H1 (cell line): ENCODE measurements around the gene CITED1. TPM values are rescaled to one million over a fixed set of nuclear protein-coding genes. Genes with fewer than 3 reads are reported as not detected.

Experiments
- CTCF ChIA-PET: fragments of 300-600 bp; sonication (Branson Sonifier 250); formaldehyde crosslinking; loops from one replicate; lab custom pipeline; 2021; ENCODE audit not compliant: partially characterized antibody; lab: Charles Lee
- POLR2A ChIA-PET: fragments of 300-600 bp; sonication (Branson Sonifier 250); formaldehyde crosslinking; loops from one replicate; lab custom pipeline; 2021; ENCODE audit warnings: inconsistent platforms; ENCODE audit not compliant: partially characterized antibody; lab: Charles Lee
- DNase-seq, 2 experiments: peaks; one replicate each; pipeline versions ENCODE4 v3.0.0 to v3.0.0-alpha.2; 2010 to 2022; ENCODE audit warnings: low spot score in 2 of 2, low read depth in 1 of 2, mixed read lengths in 1 of 2
- FAIRE-seq: peaks from 2 replicates; lab custom pipeline; 2011; peaks lifted over from hg19 to GRCh38; lab: Jason Lieb, UNC
- H2AFZ ChIP-seq: 2 replicates; pipeline ENCODE4 v1.8.1; 2012; ENCODE audit warnings: low read length, inconsistent platforms
- H2AK5ac ChIP-seq: 2 replicates; pipeline ENCODE4 v1.6.1; 2013; ENCODE audit warnings: low read depth, low read length
- H2BK120ac ChIP-seq: replicated peaks from 2 replicates; pipeline ENCODE3; 2013; ENCODE audit warnings: low read depth, low read length, inconsistent platforms
- H2BK12ac ChIP-seq: 2 replicates; pipeline ENCODE4 v1.6.1; 2013; ENCODE audit warnings: low read depth, low read length
- H2BK15ac ChIP-seq: 2 replicates; pipeline ENCODE4 v1.6.1; 2013; ENCODE audit warnings: low read length
- H2BK20ac ChIP-seq: 2 replicates; pipeline ENCODE4 v1.6.1; 2013; ENCODE audit warnings: low read length
- H2BK5ac ChIP-seq: 2 replicates; pipeline ENCODE4 v1.6.1; 2013; ENCODE audit warnings: low read depth, low read length
- H3K14ac ChIP-seq: 2 replicates; pipeline ENCODE4 v1.6.1; 2013; ENCODE audit warnings: inconsistent platforms; ENCODE audit not compliant: insufficient read length
- H3K18ac ChIP-seq: 2 replicates; pipeline ENCODE4 v1.6.1; 2013; ENCODE audit warnings: low read length; ENCODE audit errors: extremely low read depth
- H3K23ac ChIP-seq: 2 replicates; pipeline ENCODE4 v1.6.1; 2013; ENCODE audit warnings: inconsistent platforms; ENCODE audit not compliant: insufficient read length
- H3K23me2 ChIP-seq: 2 replicates; pipeline ENCODE4 v1.6.1; 2013; ENCODE audit warnings: low read depth, low read length
- H3K27ac ChIP-seq: 2 replicates; pipeline ENCODE4 v1.6.1; 2011; ENCODE audit warnings: low read depth, low read length, inconsistent platforms
- H3K27me3 ChIP-seq, 4 experiments: replicated peaks in 1 of 4; 1 replicate in 1 of 4; 2 replicates in 3 of 4; pipeline versions ENCODE4 v1.6.1 to v1.8.1; 2011 to 2013; ENCODE audit warnings: low read length in 3 of 4, mild to moderate bottlenecking in 3 of 4, inconsistent platforms in 2 of 4, mixed read lengths in 2 of 4, moderate library complexity in 1 of 4; ENCODE audit not compliant: control insufficient read depth in 3 of 4, insufficient read depth in 3 of 4; ENCODE audit errors: extremely low read depth in 1 of 4
- H3K36me3 ChIP-seq, 4 experiments: 2 replicates each; pipeline versions ENCODE4 v1.6.1 to v1.8.1; 2011 to 2013; ENCODE audit warnings: mild to moderate bottlenecking in 4 of 4, low read length in 3 of 4, moderate library complexity in 2 of 4, control low read depth in 1 of 4, inconsistent platforms in 1 of 4; ENCODE audit not compliant: insufficient read depth in 4 of 4, control insufficient read depth in 2 of 4
- H3K4ac ChIP-seq: replicated peaks from 2 replicates; pipeline ENCODE3; 2013; ENCODE audit warnings: low read length, low read depth, mixed read lengths, inconsistent platforms; ENCODE audit not compliant: insufficient read length
- H3K4me1 ChIP-seq, 4 experiments: replicated peaks in 1 of 4; 1 replicate in 1 of 4; 2 replicates in 3 of 4; pipeline versions ENCODE4 v1.6.1 to v1.8.1; 2011 to 2013; ENCODE audit warnings: low read length in 3 of 4, inconsistent platforms in 2 of 4, mixed read lengths in 1 of 4; ENCODE audit not compliant: insufficient read depth in 4 of 4, control insufficient read depth in 3 of 4
- H3K4me2 ChIP-seq, 2 experiments: 2 replicates each; pipeline versions ENCODE4 v1.6.1 to v1.8.1; 2011 to 2013; ENCODE audit warnings: low read depth in 2 of 2, low read length in 2 of 2, control low read depth in 1 of 2, inconsistent platforms in 1 of 2, mild to moderate bottlenecking in 1 of 2; ENCODE audit not compliant: insufficient read depth in 1 of 2
- H3K4me3 ChIP-seq, 4 experiments: fragments of 200-600, 300-600 bp in 1 of 4; sonication (generic), shearing (Covaris generic), sonication (Bioruptor Twin) in 1 of 4; 2 replicates each; pipeline versions ENCODE4 v1.5.1 to v1.8.1; 2011 to 2016; ENCODE audit warnings: low read length in 4 of 4, low read depth in 3 of 4, control low read depth in 2 of 4, inconsistent platforms in 2 of 4, mild to moderate bottlenecking in 2 of 4, mixed read lengths in 1 of 4, moderate library complexity in 1 of 4; ENCODE audit not compliant: insufficient read depth in 2 of 4; ENCODE audit errors: extremely low read depth in 1 of 4
- H3K56ac ChIP-seq: replicated peaks from 2 replicates; pipeline ENCODE3; 2013; ENCODE audit warnings: low read depth, mild to moderate bottlenecking, mixed read lengths, low read length, inconsistent platforms; ENCODE audit not compliant: insufficient read length
- H3K79me1 ChIP-seq: 2 replicates; pipeline ENCODE4 v1.6.1; 2013; ENCODE audit warnings: low read depth, low read length, control low read depth
- H3K79me2 ChIP-seq, 2 experiments: 2 replicates each; pipeline versions ENCODE4 v1.6.1 to v1.8.1; 2012 to 2013; ENCODE audit warnings: low read length in 2 of 2, mild to moderate bottlenecking in 2 of 2, inconsistent platforms in 1 of 2; ENCODE audit not compliant: insufficient read depth in 2 of 2, control insufficient read depth in 1 of 2
- H3K9ac ChIP-seq, 4 experiments: replicated peaks in 1 of 4; 1 replicate in 1 of 4; 2 replicates in 3 of 4; pipeline versions ENCODE4 v1.6.1 to v1.8.1; 2011 to 2013; ENCODE audit warnings: low read depth in 3 of 4, low read length in 3 of 4, control low read depth in 2 of 4, mild to moderate bottlenecking in 2 of 4, moderate library complexity in 2 of 4, inconsistent platforms in 1 of 4; ENCODE audit errors: extremely low read depth in 1 of 4
- H3K9me3 ChIP-seq, 2 experiments: 2 replicates each; pipeline versions ENCODE4 v1.6.1 to v1.8.1; 2012 to 2013; ENCODE audit warnings: mild to moderate bottlenecking in 2 of 2, moderate library complexity in 2 of 2, control low read depth in 1 of 2, inconsistent platforms in 1 of 2, low read depth in 1 of 2, low read length in 1 of 2, mixed read lengths in 1 of 2; ENCODE audit not compliant: insufficient read depth in 2 of 2
- H4K20me1 ChIP-seq, 2 experiments: replicated peaks in 1 of 2; 2 replicates each; pipeline versions ENCODE3 to v1.8.1; 2011 to 2013; ENCODE audit warnings: inconsistent platforms in 2 of 2, low read length in 2 of 2, mild to moderate bottlenecking in 1 of 2; ENCODE audit not compliant: insufficient read depth in 2 of 2, control insufficient read depth in 1 of 2
- H4K5ac ChIP-seq: 2 replicates; pipeline ENCODE4 v1.6.1; 2013; ENCODE audit warnings: low read length, low read depth, mixed read lengths, inconsistent platforms; ENCODE audit not compliant: insufficient read length
- H4K8ac ChIP-seq: 2 replicates; pipeline ENCODE4 v1.8.0; 2013; ENCODE audit warnings: mild to moderate bottlenecking, moderate library complexity, low read length, inconsistent platforms; ENCODE audit not compliant: insufficient read depth; ENCODE audit errors: extremely low read depth
- H4K91ac ChIP-seq: replicated peaks from 2 replicates; pipeline ENCODE3; 2013; ENCODE audit warnings: low read length, mixed read lengths, inconsistent platforms; ENCODE audit not compliant: insufficient read length
- BACH1 ChIP-seq: IDR thresholded peaks from 2 replicates; pipeline ENCODE4 v1.6.1; 2012; ENCODE audit warnings: low read length, improper control_type of control experiment
- CHD1 ChIP-seq: IDR thresholded peaks from 2 replicates; pipeline ENCODE4 v1.6.1; 2012; ENCODE audit warnings: low read depth, low read length, improper control_type of control experiment
- CTCF ChIP-seq, 3 experiments: IDR thresholded peaks; 1 replicate in 2 of 3; 2 replicates in 1 of 3; pipeline versions ENCODE4 v1.5.1 to v1.6.1; 2011; ENCODE audit warnings: low read length in 3 of 3, mild to moderate bottlenecking in 3 of 3, inconsistent platforms in 2 of 3, low read depth in 1 of 3, moderate library complexity in 1 of 3; ENCODE audit not compliant: insufficient read depth in 1 of 3; ENCODE audit errors: control extremely low read depth in 1 of 3
- EP300 ChIP-seq, 2 experiments: IDR thresholded peaks; 1 replicate in 1 of 2; 2 replicates in 1 of 2; pipeline ENCODE4 v1.6.1; 2011 to 2012; ENCODE audit warnings: low read depth in 2 of 2, low read length in 2 of 2, mild to moderate bottlenecking in 2 of 2, borderline replicate concordance in 1 of 2, inconsistent platforms in 1 of 2, moderate library complexity in 1 of 2
- HDAC2 ChIP-seq, 2 experiments: fragments of 300-600 bp in 1 of 2; sonication (generic) in 1 of 2; IDR thresholded peaks; 2 replicates each; pipeline ENCODE4 v1.6.1; 2011 to 2012; ENCODE audit warnings: low read depth in 2 of 2, low read length in 2 of 2, mild to moderate bottlenecking in 2 of 2, moderate library complexity in 2 of 2, borderline replicate concordance in 1 of 2, inconsistent platforms in 1 of 2
- JUN ChIP-seq: IDR thresholded peaks from 2 replicates; pipeline ENCODE4 v1.6.1; 2011; ENCODE audit warnings: low read depth, mild to moderate bottlenecking, improper control_type of control experiment, low read length
- KDM4A ChIP-seq: IDR thresholded peaks from one replicate; pipeline ENCODE4 v1.7.1; 2012; ENCODE audit warnings: low read depth, mild to moderate bottlenecking, moderate library complexity, low read length, inconsistent platforms; ENCODE audit not compliant: severe bottlenecking
- PHF8 ChIP-seq: fragments of 200-600 bp; sonication (generic); conservative IDR thresholded peaks from 2 replicates; pipeline ENCODE4 v1.7.1; 2012; ENCODE audit warnings: low read depth, mild to moderate bottlenecking, inconsistent platforms, low read length, moderate library complexity
- POLR2A ChIP-seq, 2 experiments: IDR thresholded peaks; 1 replicate in 1 of 2; 2 replicates in 1 of 2; pipeline ENCODE4 v1.6.1; 2011; ENCODE audit warnings: low read depth in 2 of 2, low read length in 2 of 2, mild to moderate bottlenecking in 2 of 2; ENCODE audit errors: control extremely low read depth in 1 of 2
- SRF ChIP-seq: IDR thresholded peaks from 2 replicates; pipeline ENCODE4 v1.6.1; 2011; ENCODE audit warnings: mild to moderate bottlenecking, low read depth, low read length, moderate library complexity
- TBP ChIP-seq: IDR thresholded peaks from 2 replicates; pipeline ENCODE4 v1.6.1; 2011; ENCODE audit warnings: low read depth, low read length, improper control_type of control experiment
- TEAD4 ChIP-seq: IDR thresholded peaks from 2 replicates; pipeline ENCODE4 v1.6.1; 2012; ENCODE audit warnings: low read depth, low read length, inconsistent platforms, mixed read lengths
- polyA plus RNA-seq, 7 experiments: library from polyadenylated mRNA; depleted of rRNA in 3 of 7; stranded (reverse) in 5 of 7; unstranded in 2 of 7; fragments of >200 nt in 5 of 7; fragments of 200-250 nt in 2 of 7; gene quantifications; 1 replicate in 5 of 7; 2 replicates in 1 of 7; 4 replicates in 1 of 7; pipeline versions ENCODE4 v1.2.1 to v1.2.3, GENCODE V29; 2011 to 2013; ENCODE audit warnings: missing spikeins in 2 of 7, mixed read lengths in 2 of 7
- total RNA-seq: library from RNA; stranded (reverse); fragmentation: NEBNext Ultra II Directional; extraction: Animal tissue kit (Norgen Biotek cat#: 25700); gene quantifications from 2 replicates; pipeline ENCODE4 v1.2.1, GENCODE V29; 2021

Gene CITED1
- total and polyA plus RNA-seq, 2 of the 8 experiments (the other 6 are each of a cell fraction or from before 2014, with no cell fraction given): 1.2 to 2.4 TPM

DNA sequence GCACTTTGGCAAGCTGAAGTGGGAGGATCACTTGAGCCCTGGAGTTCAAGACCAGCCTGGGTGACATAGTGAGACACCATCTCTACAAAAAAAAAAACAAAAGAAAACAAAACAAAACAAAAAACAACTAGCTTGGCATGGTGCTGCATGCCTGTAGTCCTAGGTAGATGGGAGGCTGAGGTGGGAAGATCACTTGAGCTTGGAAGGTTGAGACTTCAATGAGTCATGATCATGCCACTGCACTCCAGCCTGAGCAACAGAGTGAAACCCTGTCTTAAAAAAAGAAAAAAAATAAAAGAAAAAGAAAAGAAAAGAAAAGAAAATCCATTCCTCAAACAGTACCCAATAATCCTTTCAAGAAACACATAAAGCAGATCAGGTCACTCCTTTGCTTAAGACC lies 52.0 kb downstream of the CITED1 start:
- no peaks in the 10 kb centered on the region for H4K20me1 ChIP-seq
- H2BK15ac ChIP-seq: no peak overlapping the region
- no peak overlapping the region for H3K4me3 ChIP-seq
- DNase-seq (no peak), FAIRE-seq (no peak)
- H2BK12ac ChIP-seq: no peak overlapping the region
- CTCF ChIA-PET: interaction anchor here (0.9 to 1.2 kb wide), 2 partner anchors 10 to 23 kb away, joined by 3 to 5 read pairs; partner anchors contain the start of gene RPS4X
- no peak overlapping the region for H3K9ac ChIP-seq
- no peak overlapping the region for H3K14ac ChIP-seq
- H3K79me1 ChIP-seq: no peaks in the 10 kb centered on the region
- no peak overlapping the region for H2AK5ac ChIP-seq
- H2AFZ ChIP-seq: no peak overlapping the region
- no peak overlapping the region for H4K8ac ChIP-seq
- no peak overlapping the region for H4K5ac ChIP-seq
- no peak overlapping the region for H2BK5ac ChIP-seq
- no peak overlapping the region for H3K56ac ChIP-seq
- no peak overlapping the region for H3K23ac ChIP-seq
- H3K4me1 ChIP-seq: peaks cover 0 to 3% (median 2%) of the 10 kb centered on the region in 4 experiments; a peak in 2 of 7 replicates
- H3K79me2 ChIP-seq: no peaks in the 10 kb centered on the region
- POLR2A ChIA-PET: interaction anchor here (1.1 to 2.6 kb wide), 4 partner anchors 8 to 23 kb away, joined by 3 to 10 read pairs (median 8); partner anchors contain the start of genes ERCC6L and RPS4X
- H3K4me2 ChIP-seq: no peak overlapping the region; a peak in 1 of 4 replicates
- H3K27ac ChIP-seq: no peak overlapping the region
- H2BK20ac ChIP-seq: no peak overlapping the region
- H3K36me3 ChIP-seq: no peaks in the 10 kb centered on the region
- no peaks in the 10 kb centered on the region for H3K27me3 ChIP-seq
- no peak overlapping the region for H3K18ac ChIP-seq
- H3K23me2 ChIP-seq: peaks cover 3% of the 10 kb centered on the region; the same call in 1 of the 2 replicates
- H4K91ac ChIP-seq: no peak overlapping the region
- H3K4ac ChIP-seq: no peak overlapping the region
- H2BK120ac ChIP-seq: no peak overlapping the region
- no peaks in the 10 kb centered on the region for H3K9me3 ChIP-seq
- TF ChIP-seq BACH1: no peak
- TF ChIP-seq CHD1: no peak
- no peak for TF ChIP-seq PHF8
- no peak for TF ChIP-seq HDAC2 (IDR thresholded peaks at IDR 0.05; ENCODE audit: borderline replicate concordance in 1 of 2, low read depth in 2 of 2, low read length in 2 of 2)
- no peak for TF ChIP-seq TEAD4
- TF ChIP-seq EP300 (IDR thresholded peaks at IDR 0.05; ENCODE audit: borderline replicate concordance in 1 of 2, low read depth in 2 of 2, low read length in 2 of 2): no peak
- no peak for TF ChIP-seq CTCF (IDR thresholded peaks at IDR 0.05; ENCODE audit: control extremely low read depth in 1 of 3, insufficient read depth in 1 of 3, low read depth in 1 of 3, low read length in 3 of 3)
- no peak for TF ChIP-seq KDM4A
- TF ChIP-seq TBP: no peak
- TF ChIP-seq JUN: no peak
- TF ChIP-seq SRF: no peak
- no peak for TF ChIP-seq POLR2A (IDR thresholded peaks at IDR 0.05; ENCODE audit: control extremely low read depth in 1 of 2, low read depth in 2 of 2, low read length in 2 of 2)
